ENCODE measurements around the gene BATF.

- TF ChIP-seq CTCF (IDR thresholded peaks at IDR 0.05) = no peak
- TF ChIP-seq POLR2A (IDR thresholded peaks at IDR 0.05; ENCODE audit: low read depth) = no peak
Observed at GRCh38 chr14:75535164-75535898, 13.1 kb downstream of the BATF start.

Data from esophagus muscularis mucosa (tissue), 3 donors.